SK-N-SH (cell line): ENCODE data around the gene MEGF6.

ENCODE experiments used
- CTCF ChIP-seq: fragments of 200-600 bp; sonication (generic); IDR thresholded peaks from 2 replicates; pipeline ENCODE4 v1.6.1; 2017; ENCODE audit warnings: antibody characterized with exemption, mild to moderate bottlenecking, moderate library complexity
- FOXJ3 ChIP-seq: sonication (generic); formaldehyde crosslinking; IDR thresholded peaks from 2 replicates; pipeline ENCODE4 v1.5.1; 2020; ENCODE audit warnings: mild to moderate bottlenecking, missing genetic modification reagents

GRCh38 chr1:3511856-3512255 lies 99.5 kb downstream of the MEGF6 start:
- TF ChIP-seq CTCF (no peak), FOXJ3 (no peak)
